ENCODE measurements around the gene PAN3. TPM values are rescaled to one million over a fixed set of nuclear protein-coding genes. Genes with fewer than 3 reads are reported as not detected.

PAN3 gene
- total RNA-seq, 1 experiment from 2014 or later: 24.8 TPM

DNA sequence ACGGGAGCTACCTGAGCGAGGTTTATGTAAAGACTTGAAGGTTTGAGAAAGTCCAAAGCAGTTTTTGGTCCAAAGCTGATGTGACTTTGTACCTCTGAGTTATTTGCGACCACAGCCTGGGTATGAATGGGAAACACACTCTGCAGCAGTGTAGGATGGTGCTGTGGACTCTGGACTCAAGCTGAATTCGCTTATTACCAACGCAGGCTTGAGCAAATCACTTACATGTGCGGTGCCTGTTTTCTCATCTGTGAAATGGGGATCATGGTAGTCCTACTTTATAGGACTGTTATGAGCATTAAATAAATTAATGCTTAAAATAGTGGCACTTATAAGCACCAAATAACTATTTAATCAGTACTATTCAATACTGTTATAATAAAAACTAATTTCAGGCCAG is 176.5 kb downstream of the PAN3 start:
- BruUV-seq (replicated peaks): no TSS peak
- intact Hi-C loops (cut with micrococcal nuclease; ENCODE audit: unreplicated experiment): loop anchor here (5.0 kb wide), 1 partner anchor 482 kb away; no protein-coding TSS in a partner anchor
- H3K27ac Mint-ChIP-seq (ENCODE audit: unreplicated experiment): no peak overlapping the region
- H3K9me3 Mint-ChIP-seq (ENCODE audit: low read depth, unreplicated experiment): no peaks in the 10 kb centered on the region
- no peak for DNase-seq
- TF ChIP-seq, protein P1, sequence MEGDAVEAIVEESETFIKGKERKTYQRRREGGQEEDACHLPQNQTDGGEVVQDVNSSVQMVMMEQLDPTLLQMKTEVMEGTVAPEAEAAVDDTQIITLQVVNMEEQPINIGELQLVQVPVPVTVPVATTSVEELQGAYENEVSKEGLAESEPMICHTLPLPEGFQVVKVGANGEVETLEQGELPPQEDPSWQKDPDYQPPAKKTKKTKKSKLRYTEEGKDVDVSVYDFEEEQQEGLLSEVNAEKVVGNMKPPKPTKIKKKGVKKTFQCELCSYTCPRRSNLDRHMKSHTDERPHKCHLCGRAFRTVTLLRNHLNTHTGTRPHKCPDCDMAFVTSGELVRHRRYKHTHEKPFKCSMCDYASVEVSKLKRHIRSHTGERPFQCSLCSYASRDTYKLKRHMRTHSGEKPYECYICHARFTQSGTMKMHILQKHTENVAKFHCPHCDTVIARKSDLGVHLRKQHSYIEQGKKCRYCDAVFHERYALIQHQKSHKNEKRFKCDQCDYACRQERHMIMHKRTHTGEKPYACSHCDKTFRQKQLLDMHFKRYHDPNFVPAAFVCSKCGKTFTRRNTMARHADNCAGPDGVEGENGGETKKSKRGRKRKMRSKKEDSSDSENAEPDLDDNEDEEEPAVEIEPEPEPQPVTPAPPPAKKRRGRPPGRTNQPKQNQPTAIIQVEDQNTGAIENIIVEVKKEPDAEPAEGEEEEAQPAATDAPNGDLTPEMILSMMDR (IDR thresholded peaks at IDR 0.05; ENCODE audit: unreplicated experiment): no peak
- no peaks in the 10 kb centered on the region for H3K27me3 Mint-ChIP-seq (ENCODE audit: unreplicated experiment)
- CTCF ChIA-PET: no interaction called here
- H3K36me3 Mint-ChIP-seq (ENCODE audit: insufficient read depth, unreplicated experiment): no peaks in the 10 kb centered on the region
- H3K4me1 Mint-ChIP-seq (ENCODE audit: low read depth, unreplicated experiment): no peaks in the 10 kb centered on the region
- no peak overlapping the region for H3K4me3 Mint-ChIP-seq (ENCODE audit: low read depth, unreplicated experiment)

DNA sequence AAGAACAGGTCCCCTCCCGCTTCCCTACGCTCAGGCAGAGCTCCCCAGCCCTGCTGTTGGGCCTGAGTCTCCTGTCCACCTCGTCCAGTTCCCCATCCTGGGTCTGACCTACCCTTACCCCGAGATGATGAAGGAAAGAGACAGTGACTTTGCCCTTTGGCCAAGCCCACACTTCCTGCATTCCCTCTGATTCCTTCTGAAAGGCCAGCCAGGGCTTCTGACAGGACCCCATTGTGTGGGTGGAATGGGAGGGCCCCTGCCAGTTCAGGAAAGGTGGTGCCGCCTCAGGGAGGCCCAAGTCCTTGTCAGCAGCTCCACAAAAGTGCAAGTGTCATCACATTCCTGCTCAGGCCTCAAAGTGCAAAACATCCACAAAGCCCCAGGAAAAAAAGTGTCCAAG is 177.8 kb downstream of the PAN3 start:
- H3K4me3 Mint-ChIP-seq (ENCODE audit: low read depth, unreplicated experiment): no peak overlapping the region
- intact Hi-C loops (cut with micrococcal nuclease; ENCODE audit: unreplicated experiment): no loop called here
- CTCF ChIA-PET: no interaction called here
- DNase-seq: no peak
- no peak overlapping the region for H3K27ac Mint-ChIP-seq (ENCODE audit: unreplicated experiment)
- H3K27me3 Mint-ChIP-seq (ENCODE audit: unreplicated experiment): no peaks in the 10 kb centered on the region
- no TSS peak for BruUV-seq (replicated peaks)
- H3K9me3 Mint-ChIP-seq (ENCODE audit: low read depth, unreplicated experiment): no peaks in the 10 kb centered on the region
- no peaks in the 10 kb centered on the region for H3K4me1 Mint-ChIP-seq (ENCODE audit: low read depth, unreplicated experiment)
- no peaks in the 10 kb centered on the region for H3K36me3 Mint-ChIP-seq (ENCODE audit: insufficient read depth, unreplicated experiment)
- TF ChIP-seq, protein P1 (IDR thresholded peaks at IDR 0.05; ENCODE audit: unreplicated experiment): no peak

GRCh38 chr13:28316836-28317235 is 178.5 kb downstream of the PAN3 start:
- TF ChIP-seq, protein P1 (IDR thresholded peaks at IDR 0.05; ENCODE audit: unreplicated experiment): no peak
- no peaks in the 10 kb centered on the region for H3K36me3 Mint-ChIP-seq (ENCODE audit: insufficient read depth, unreplicated experiment)
- intact Hi-C loops (cut with micrococcal nuclease; ENCODE audit: unreplicated experiment): no loop called here
- BruUV-seq (replicated peaks): no TSS peak
- no peaks in the 10 kb centered on the region for H3K27me3 Mint-ChIP-seq (ENCODE audit: unreplicated experiment)
- H3K9me3 Mint-ChIP-seq (ENCODE audit: low read depth, unreplicated experiment): no peaks in the 10 kb centered on the region
- H3K4me1 Mint-ChIP-seq (ENCODE audit: low read depth, unreplicated experiment): no peaks in the 10 kb centered on the region
- CTCF ChIA-PET: no interaction called here
- H3K4me3 Mint-ChIP-seq (ENCODE audit: low read depth, unreplicated experiment): no peak overlapping the region
- DNase-seq: no peak
- H3K27ac Mint-ChIP-seq (ENCODE audit: unreplicated experiment): no peak overlapping the region

DNA sequence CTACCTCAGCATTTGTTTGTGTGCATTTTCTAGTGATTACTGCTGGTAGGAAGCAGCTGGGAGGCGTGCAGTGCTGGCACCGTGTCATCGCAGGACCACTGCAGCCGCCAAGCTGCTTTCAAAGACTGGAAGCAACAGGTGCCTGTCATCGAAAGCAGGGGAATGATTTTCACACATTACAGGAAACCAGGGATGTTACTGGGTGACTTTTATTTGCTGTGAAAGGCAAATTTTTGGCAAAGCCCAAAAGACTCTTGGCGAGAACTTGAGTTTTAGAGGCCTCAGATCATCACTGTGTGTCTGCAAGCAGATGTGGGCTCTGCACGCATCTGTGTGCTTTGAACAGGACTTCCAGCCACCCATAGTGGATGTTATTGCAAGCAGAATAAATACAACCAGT is 180.2 kb downstream of the PAN3 start:
- no peak for DNase-seq
- TF ChIP-seq, protein P1 (IDR thresholded peaks at IDR 0.05; ENCODE audit: unreplicated experiment): no peak
- intact Hi-C loops (cut with micrococcal nuclease; ENCODE audit: unreplicated experiment): no loop called here
- no TSS peak for BruUV-seq (replicated peaks)
- H3K4me1 Mint-ChIP-seq (ENCODE audit: low read depth, unreplicated experiment): no peaks in the 10 kb centered on the region
- no peaks in the 10 kb centered on the region for H3K27me3 Mint-ChIP-seq (ENCODE audit: unreplicated experiment)
- CTCF ChIA-PET: no interaction called here
- no peaks in the 10 kb centered on the region for H3K36me3 Mint-ChIP-seq (ENCODE audit: insufficient read depth, unreplicated experiment)
- no peak overlapping the region for H3K4me3 Mint-ChIP-seq (ENCODE audit: low read depth, unreplicated experiment)
- H3K9me3 Mint-ChIP-seq (ENCODE audit: low read depth, unreplicated experiment): no peaks in the 10 kb centered on the region
- no peak overlapping the region for H3K27ac Mint-ChIP-seq (ENCODE audit: unreplicated experiment)

Measured in Calu3 (cell line).